ENCODE data around the gene CHCHD3.

- TF ChIP-seq POLR2A (IDR thresholded peaks at IDR 0.05; ENCODE audit: low read depth, low read length) (no peak), TAF1 (IDR thresholded peaks at IDR 0.05; ENCODE audit: low read depth, low read length) (no peak), PAX5 (IDR thresholded peaks at IDR 0.05; ENCODE audit: insufficient read depth, low read length, severe bottlenecking) (no peak), POLR2AphosphoS5 (IDR thresholded peaks at IDR 0.05; ENCODE audit: low read depth, low read length) (no peak), SPI1 (IDR thresholded peaks at IDR 0.05; ENCODE audit: low read depth, low read length) (no peak), POU2F2 (IDR thresholded peaks at IDR 0.05; ENCODE audit: low read depth, low read length) (no peak)
Measured at GRCh38 chr7:132997505-132997904, 84.4 kb downstream of the CHCHD3 start.
